Measurements from ENCODE around the gene SCNN1A.
A peak's percentile ranks its signal among the peaks of the same experiment; 100 is the strongest.

Gene SCNN1A

GRCh38 chr12:6322969-6323339 is 52.4 kb downstream of the SCNN1A start:
- no peak overlapping the region for H3K4me3 ChIP-seq (ENCODE audit: low read length)
- DNase-seq (ENCODE audit: low read depth): no peak
- TF ChIP-seq CTCF (IDR thresholded peaks at IDR 0.05; ENCODE audit: insufficient read depth, low read depth, low read length, missing control alignments): no peak

- no peak for TF ChIP-seq CTCF (IDR thresholded peaks at IDR 0.05; ENCODE audit: insufficient read depth, low read depth, low read length, missing control alignments)
- DNase-seq (ENCODE audit: low read depth): no peak
- H3K4me3 ChIP-seq (ENCODE audit: low read length): no peak overlapping the region
These were observed 53.0 kb downstream of the SCNN1A start for GRCh38 chr12:6322352-6322751.

GRCh38 chr12:6321905-6322304 is 53.5 kb downstream of the SCNN1A start:
- no peak for TF ChIP-seq CTCF (IDR thresholded peaks at IDR 0.05; ENCODE audit: insufficient read depth, low read depth, low read length, missing control alignments)
- no peak overlapping the region for H3K4me3 ChIP-seq (ENCODE audit: low read length)
- peak; percentile 55 for DNase-seq (ENCODE audit: low read depth)

- TF ChIP-seq CTCF (IDR thresholded peaks at IDR 0.05; ENCODE audit: insufficient read depth, low read depth, low read length, missing control alignments): no peak
These were observed 55.9 kb downstream of the SCNN1A start for GRCh38 chr12:6319446-6319845.

GRCh38 chr12:6318440-6318879 is 56.9 kb downstream of the SCNN1A start:
- H3K4me3 ChIP-seq (ENCODE audit: low read length): no peak overlapping the region
- TF ChIP-seq CTCF (IDR thresholded peaks at IDR 0.05; ENCODE audit: insufficient read depth, low read depth, low read length, missing control alignments): no peak

More at GRCh38 chr12:6319446-6319845, 55.9 kb downstream of the SCNN1A start:
- no peak for DNase-seq (ENCODE audit: low read depth)
- no peak overlapping the region for H3K4me3 ChIP-seq (ENCODE audit: low read length)

GRCh38 chr12:6317693-6318439 is 57.5 kb downstream of the SCNN1A start:
- TF ChIP-seq CTCF (IDR thresholded peaks at IDR 0.05; ENCODE audit: insufficient read depth, low read depth, low read length, missing control alignments): no peak
- DNase-seq (ENCODE audit: low read depth): no peak

More at GRCh38 chr12:6318440-6318879, 56.9 kb downstream of the SCNN1A start:
- DNase-seq (ENCODE audit: low read depth): no peak

More at GRCh38 chr12:6317693-6318439, 57.5 kb downstream of the SCNN1A start:
- H3K4me3 ChIP-seq (ENCODE audit: low read length): no peak overlapping the region

Measured in epithelial cell of esophagus (primary cell).